ENCODE data around the gene TOMM40L.
"Not testable (repeated sequence)": the region's sequence is repeated elsewhere in the genome, so short reads cannot be mapped to it uniquely, and the experiment has no call there.

The TOMM40L gene

DNA sequence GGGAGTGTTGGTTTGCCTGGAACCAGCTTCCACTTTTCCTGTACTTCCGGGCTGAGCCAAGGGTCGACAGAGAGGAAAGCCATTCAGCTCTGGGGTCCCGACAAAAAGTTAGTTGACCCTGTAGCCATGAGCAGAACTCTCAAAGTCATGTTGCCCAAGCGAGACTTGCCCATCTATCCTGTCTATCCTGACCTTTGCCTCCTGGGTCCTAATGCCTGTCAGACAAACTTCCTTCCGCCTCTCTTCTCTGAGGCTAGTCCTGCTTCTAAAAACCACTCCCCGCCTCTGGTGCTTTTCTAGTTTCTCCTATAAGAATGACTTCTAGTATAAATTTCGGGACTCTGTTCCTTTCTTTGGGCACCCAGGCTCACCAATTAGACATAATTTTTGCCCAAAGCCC, 25.0 kb downstream of the TOMM40L start:
- Histone ChIP-seq H3K4me2 (ENCODE audit: low read length) (no peak overlapping the region), H3K23ac (ENCODE audit: low read length) (no peak overlapping the region), H2BK5ac (ENCODE audit: low read length) (no peak overlapping the region), H3K18ac (ENCODE audit: low read length) (no peak overlapping the region), H3K4me1 (ENCODE audit: control insufficient read depth, low read depth, low read length) (no peaks in the 10 kb centered on the region), H4K5ac (ENCODE audit: low read length) (no peak overlapping the region), H3K4me3 (ENCODE audit: low read length) (no peak overlapping the region), H3K36me3 (ENCODE audit: control insufficient read depth, insufficient read depth, low read length) (no peaks in the 10 kb centered on the region), H3K27ac (ENCODE audit: low read depth, low read length) (no peak overlapping the region), H3K4ac (ENCODE audit: low read depth, low read length) (no peak overlapping the region), H3K27me3 (ENCODE audit: insufficient read depth, low read length, poor library complexity) (no peaks in the 10 kb centered on the region), H2BK15ac (replicated peaks; ENCODE audit: low read depth) (no peak overlapping the region), H4K8ac (ENCODE audit: low read depth, low read length) (no peak overlapping the region), H3K79me2 (ENCODE audit: control insufficient read depth, insufficient read depth, low read length) (no peaks in the 10 kb centered on the region), H3K9ac (ENCODE audit: low read length) (no peak overlapping the region), H3K56ac (ENCODE audit: low read length) (no peak overlapping the region), H2BK120ac (ENCODE audit: low read depth, low read length) (no peak overlapping the region), H3K79me1 (ENCODE audit: low read length) (no peaks in the 10 kb centered on the region), H2AK5ac (ENCODE audit: low read length) (no peak overlapping the region)
- WGBS (ENCODE audit: extremely low coverage, insufficient coverage, low lambda C conversion rate): no CpG with 5 or more reads among the region's 7 CpGs
- no peak for DNase-seq

- H3K36me3 ChIP-seq (ENCODE audit: control insufficient read depth, insufficient read depth, low read length): no peaks in the 10 kb centered on the region
- H3K56ac ChIP-seq (ENCODE audit: low read length): no peak overlapping the region
- H3K4me1 ChIP-seq (ENCODE audit: control insufficient read depth, low read depth, low read length): no peaks in the 10 kb centered on the region
- no peak overlapping the region for H3K23ac ChIP-seq (ENCODE audit: low read length)
- H3K27me3 ChIP-seq (ENCODE audit: insufficient read depth, low read length, poor library complexity): no peaks in the 10 kb centered on the region
- H2BK5ac ChIP-seq (ENCODE audit: low read length): no peak overlapping the region
- H2AK5ac ChIP-seq (ENCODE audit: low read length): no peak overlapping the region
- H3K4ac ChIP-seq (ENCODE audit: low read depth, low read length): no peak overlapping the region
- no peak overlapping the region for H3K9ac ChIP-seq (ENCODE audit: low read length)
- H4K5ac ChIP-seq (ENCODE audit: low read length): no peak overlapping the region
- no peak overlapping the region for H4K8ac ChIP-seq (ENCODE audit: low read depth, low read length)
- no CpG with 5 or more reads among the region's 8 CpGs for WGBS (ENCODE audit: extremely low coverage, insufficient coverage, low lambda C conversion rate)
- H3K18ac ChIP-seq (ENCODE audit: low read length): no peak overlapping the region
- H3K4me2 ChIP-seq (ENCODE audit: low read length): no peak overlapping the region
- no peak overlapping the region for H3K27ac ChIP-seq (ENCODE audit: low read depth, low read length)
- no peaks in the 10 kb centered on the region for H3K79me1 ChIP-seq (ENCODE audit: low read length)
- no peak overlapping the region for H3K4me3 ChIP-seq (ENCODE audit: low read length)
- H3K79me2 ChIP-seq (ENCODE audit: control insufficient read depth, insufficient read depth, low read length): no peaks in the 10 kb centered on the region
- H2BK15ac ChIP-seq (replicated peaks; ENCODE audit: low read depth): no peak overlapping the region
- no peak for DNase-seq
- H2BK120ac ChIP-seq (ENCODE audit: low read depth, low read length): no peak overlapping the region
Observed at GRCh38 chr1:161251579-161251978, 25.7 kb downstream of the TOMM40L start.

- not testable (repeated sequence) for H2AK5ac ChIP-seq (ENCODE audit: low read length); H4K8ac ChIP-seq (ENCODE audit: low read depth, low read length); H2BK5ac ChIP-seq (ENCODE audit: low read length); H3K4ac ChIP-seq (ENCODE audit: low read depth, low read length); H3K79me1 ChIP-seq (ENCODE audit: low read length); DNase-seq; H2BK120ac ChIP-seq (ENCODE audit: low read depth, low read length); H3K4me1 ChIP-seq (ENCODE audit: control insufficient read depth, low read depth, low read length); H3K36me3 ChIP-seq (ENCODE audit: control insufficient read depth, insufficient read depth, low read length); H4K5ac ChIP-seq (ENCODE audit: low read length); H3K23ac ChIP-seq (ENCODE audit: low read length); H3K79me2 ChIP-seq (ENCODE audit: control insufficient read depth, insufficient read depth, low read length); H2BK15ac ChIP-seq (replicated peaks; ENCODE audit: low read depth); H3K9ac ChIP-seq (ENCODE audit: low read length); H3K4me3 ChIP-seq (ENCODE audit: low read length); H3K18ac ChIP-seq (ENCODE audit: low read length); H3K4me2 ChIP-seq (ENCODE audit: low read length); H3K27ac ChIP-seq (ENCODE audit: low read depth, low read length)
- peak overlapping the region; percentile 49 for H3K56ac ChIP-seq (ENCODE audit: low read length)
- WGBS (ENCODE audit: extremely low coverage, insufficient coverage, low lambda C conversion rate): no CpG with 5 or more reads among the region's 5 CpGs
- peaks cover 14% of the 10 kb centered on the region for H3K27me3 ChIP-seq (ENCODE audit: insufficient read depth, low read length, poor library complexity)
Observed at GRCh38 chr1:161255302-161255701, 29.4 kb downstream of the TOMM40L start.

GRCh38 chr1:161255955-161256520, 30.2 kb downstream of the TOMM40L start:
- H4K8ac ChIP-seq (ENCODE audit: low read depth, low read length); H3K4me2 ChIP-seq (ENCODE audit: low read length); H4K5ac ChIP-seq (ENCODE audit: low read length); H3K56ac ChIP-seq (ENCODE audit: low read length); H3K4me1 ChIP-seq (ENCODE audit: control insufficient read depth, low read depth, low read length); H2BK5ac ChIP-seq (ENCODE audit: low read length); H2BK120ac ChIP-seq (ENCODE audit: low read depth, low read length); H3K79me2 ChIP-seq (ENCODE audit: control insufficient read depth, insufficient read depth, low read length); H2AK5ac ChIP-seq (ENCODE audit: low read length); H3K27ac ChIP-seq (ENCODE audit: low read depth, low read length); H3K9ac ChIP-seq (ENCODE audit: low read length); H3K4me3 ChIP-seq (ENCODE audit: low read length); H3K4ac ChIP-seq (ENCODE audit: low read depth, low read length); H3K36me3 ChIP-seq (ENCODE audit: control insufficient read depth, insufficient read depth, low read length); H3K79me1 ChIP-seq (ENCODE audit: low read length); H2BK15ac ChIP-seq (replicated peaks; ENCODE audit: low read depth); H3K18ac ChIP-seq (ENCODE audit: low read length); H3K23ac ChIP-seq (ENCODE audit: low read length): not testable (repeated sequence)
- WGBS (ENCODE audit: extremely low coverage, insufficient coverage, low lambda C conversion rate): no CpG with 5 or more reads among the region's 4 CpGs
- peaks cover 16% of the 10 kb centered on the region for H3K27me3 ChIP-seq (ENCODE audit: insufficient read depth, low read length, poor library complexity)
- peak; percentile 88 for DNase-seq

DNA sequence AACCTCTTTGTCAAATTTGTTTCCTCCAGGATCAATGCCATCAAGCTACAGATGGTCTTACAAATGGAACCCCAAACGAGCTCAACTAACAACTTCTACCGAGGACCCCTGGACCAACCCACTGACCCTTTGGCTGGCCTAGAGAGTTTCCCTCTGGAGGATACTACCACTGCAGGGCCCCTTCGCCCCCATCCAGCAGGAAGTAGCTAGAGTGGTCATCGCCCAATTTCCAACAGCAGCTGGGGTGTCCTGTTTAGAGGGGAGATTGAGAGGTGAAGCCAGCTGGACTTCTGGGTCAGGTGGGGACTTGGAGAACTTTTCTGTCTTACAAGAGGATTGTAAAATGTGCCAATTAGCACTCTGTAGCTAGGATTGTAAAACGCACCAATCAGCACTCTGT, 31.2 kb downstream of the TOMM40L start:
- not testable (repeated sequence) for H3K4me2 ChIP-seq (ENCODE audit: low read length); H3K23ac ChIP-seq (ENCODE audit: low read length); H3K9ac ChIP-seq (ENCODE audit: low read length); H2BK120ac ChIP-seq (ENCODE audit: low read depth, low read length); H3K18ac ChIP-seq (ENCODE audit: low read length); H3K4ac ChIP-seq (ENCODE audit: low read depth, low read length); H3K27ac ChIP-seq (ENCODE audit: low read depth, low read length); H3K79me1 ChIP-seq (ENCODE audit: low read length); H2BK5ac ChIP-seq (ENCODE audit: low read length); H3K36me3 ChIP-seq (ENCODE audit: control insufficient read depth, insufficient read depth, low read length); DNase-seq; H4K8ac ChIP-seq (ENCODE audit: low read depth, low read length); H3K79me2 ChIP-seq (ENCODE audit: control insufficient read depth, insufficient read depth, low read length); H3K4me1 ChIP-seq (ENCODE audit: control insufficient read depth, low read depth, low read length); H3K4me3 ChIP-seq (ENCODE audit: low read length); H2BK15ac ChIP-seq (replicated peaks; ENCODE audit: low read depth); H4K5ac ChIP-seq (ENCODE audit: low read length); H3K56ac ChIP-seq (ENCODE audit: low read length); H2AK5ac ChIP-seq (ENCODE audit: low read length)
- H3K27me3 ChIP-seq (ENCODE audit: insufficient read depth, low read length, poor library complexity): peaks cover 16% of the 10 kb centered on the region
- no CpG with 5 or more reads among the region's 5 CpGs for WGBS (ENCODE audit: extremely low coverage, insufficient coverage, low lambda C conversion rate)

Data from mesendoderm (in vitro differentiated cells).